Head of caudate nucleus (tissue), 42 donors: ENCODE results near the gene HYAL2.
A peak's percentile ranks its signal among the peaks of the same experiment; 100 is the strongest.

ENCODE experiments used
- DNase-seq, 42 donors: peaks; one replicate each; pipeline versions ENCODE4 v3.0.0 to v3.0.0-alpha.2; 2020 to 2021; ENCODE audit warnings: mixed read lengths in 7 of 42
- intact Hi-C: fragments of 100-400 bp; cut with DNase I; formaldehyde crosslinking; loops from one replicate; pipeline ENCODE4 v1.15.0; 2022

The HYAL2 gene

DNA sequence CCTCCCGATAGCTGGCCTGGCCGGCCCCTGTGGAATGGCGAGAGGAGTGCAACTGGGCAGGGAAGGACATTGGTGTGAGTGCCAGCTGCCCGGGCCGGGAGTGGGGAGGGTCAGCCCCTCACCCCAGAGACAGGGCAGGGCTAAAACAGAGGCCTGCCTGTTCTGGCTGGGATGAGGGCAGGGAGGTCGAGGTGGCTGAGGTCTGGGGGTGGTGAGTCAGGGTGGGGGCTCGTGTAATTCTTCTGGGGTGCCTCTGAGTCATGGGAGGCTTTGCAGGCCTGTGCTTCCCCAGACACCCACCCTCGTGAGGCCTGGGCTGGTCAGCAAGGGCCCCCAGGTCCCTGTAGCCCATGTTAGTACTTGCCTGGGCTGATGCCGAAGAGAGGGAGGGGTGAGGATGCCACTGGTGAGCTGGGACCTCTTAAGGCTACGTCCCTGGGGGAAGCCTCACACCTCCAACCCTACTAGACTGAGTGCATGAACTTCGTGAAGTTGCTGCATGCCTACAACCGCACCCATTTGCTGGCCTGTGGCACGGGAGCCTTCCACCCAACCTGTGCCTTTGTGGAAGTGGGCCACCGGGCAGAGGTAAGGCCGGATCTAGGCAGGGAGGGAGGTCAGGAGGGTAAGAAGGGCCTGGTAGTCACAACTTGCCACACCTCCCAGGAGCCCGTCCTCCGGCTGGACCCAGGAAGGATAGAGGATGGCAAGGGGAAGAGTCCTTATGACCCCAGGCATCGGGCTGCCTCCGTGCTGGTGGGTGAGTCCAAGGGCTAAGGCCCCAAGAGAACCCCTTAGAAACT lies 51.9 kb downstream of the HYAL2 start:
- DNase-seq: peak in 19 of 42 donors; percentile 38 to 81 (median 55)
- intact Hi-C loops: loop anchor here (10.0 kb wide), 2 partner anchors 54 to 156 kb away; partner anchors contain the start of genes HYAL2 and TUSC2

DNA sequence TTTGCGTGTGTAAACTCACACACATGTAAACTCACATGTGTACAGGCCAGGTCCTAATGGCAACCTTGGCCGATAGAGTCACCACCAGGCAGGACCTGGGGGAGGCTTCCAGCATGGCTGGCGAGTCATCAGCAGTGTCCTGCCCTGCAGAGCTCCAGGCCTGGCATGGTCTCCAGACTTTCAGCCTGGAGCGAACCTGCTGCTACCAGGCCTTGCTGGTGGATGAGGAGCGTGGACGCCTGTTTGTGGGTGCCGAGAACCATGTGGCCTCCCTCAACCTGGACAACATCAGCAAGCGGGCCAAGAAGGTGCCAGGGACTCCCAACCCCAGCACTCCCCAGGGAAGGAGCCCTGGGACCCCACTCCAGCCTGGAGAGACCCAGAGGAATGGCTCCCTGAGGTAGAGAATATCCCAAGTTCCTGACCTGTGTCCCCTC lies 52.5 kb downstream of the HYAL2 start:
- DNase-seq: peak in 1 of 42 donors; percentile 17
- intact Hi-C loops: loop anchor here (10.0 kb wide), 2 partner anchors 55 to 155 kb away; partner anchors contain the start of genes HYAL2 and TUSC2

DNA sequence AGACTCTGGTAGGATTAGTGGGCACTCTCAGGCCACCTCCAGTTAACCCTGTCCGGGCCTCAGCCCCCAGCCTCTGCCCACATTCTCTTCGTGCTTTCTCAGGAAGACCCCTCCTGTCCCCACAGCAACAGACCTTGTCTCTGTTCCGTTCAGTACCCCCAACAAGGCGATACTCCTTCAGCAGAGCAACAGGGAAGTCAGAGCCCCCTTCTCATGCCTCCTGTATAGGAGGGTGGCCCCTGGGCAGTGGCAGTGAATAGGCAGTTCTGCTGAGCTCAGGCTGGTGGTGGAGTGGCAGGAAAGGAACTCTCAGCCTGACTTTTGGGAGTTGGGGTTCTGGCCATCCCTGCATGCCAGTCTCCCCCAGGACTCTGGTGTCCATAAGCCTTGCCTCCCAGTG lies 53.1 kb downstream of the HYAL2 start:
- intact Hi-C loops: no loop called here
- DNase-seq: no peak

DNA sequence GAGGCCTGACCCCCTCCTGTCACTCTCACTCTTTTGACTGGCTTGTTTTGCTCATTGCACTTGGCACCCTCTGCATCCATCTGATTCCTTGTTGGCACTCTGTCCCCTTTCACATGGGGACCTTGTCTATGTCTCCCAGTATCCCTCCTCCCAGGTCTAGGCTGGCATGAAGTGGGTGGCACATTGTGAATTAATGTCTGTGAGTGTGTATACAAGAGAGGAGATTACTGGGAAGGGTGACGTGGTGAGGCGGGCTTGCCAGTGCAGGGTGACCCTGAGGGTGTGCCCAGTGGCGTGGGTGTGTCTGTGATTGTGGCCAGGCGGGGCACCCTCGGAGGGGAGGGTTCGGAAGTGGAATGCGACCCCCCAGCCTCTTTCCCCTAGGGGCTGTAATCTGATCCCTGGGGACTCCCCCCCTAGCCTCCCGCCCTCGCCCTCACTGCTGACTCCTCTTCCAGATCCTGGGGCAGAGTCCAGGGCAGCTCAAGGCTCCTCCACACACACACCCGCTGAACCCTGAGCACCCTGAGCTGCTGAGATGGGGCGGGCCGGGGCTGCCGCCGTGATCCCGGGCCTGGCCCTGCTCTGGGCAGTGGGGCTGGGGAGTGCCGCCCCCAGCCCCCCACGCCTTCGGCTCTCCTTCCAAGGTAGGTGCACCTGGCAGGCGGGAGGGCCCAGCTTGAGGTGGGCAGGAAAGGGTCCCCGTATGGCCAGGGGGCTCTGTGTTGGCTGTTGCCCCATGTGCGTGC lies 53.7 kb downstream of the HYAL2 start, which contains the start of gene SEMA3B:
Gene SEMA3B, plus strand, starts transcription at position 445 of the 749 bp plus-strand sequence. Its CDS starts 94 bp downstream, at position 539.
- intact Hi-C loops: no loop called here
- peak in 34 of 42 donors; percentile 42 to 84 (median 66) for DNase-seq

DNA sequence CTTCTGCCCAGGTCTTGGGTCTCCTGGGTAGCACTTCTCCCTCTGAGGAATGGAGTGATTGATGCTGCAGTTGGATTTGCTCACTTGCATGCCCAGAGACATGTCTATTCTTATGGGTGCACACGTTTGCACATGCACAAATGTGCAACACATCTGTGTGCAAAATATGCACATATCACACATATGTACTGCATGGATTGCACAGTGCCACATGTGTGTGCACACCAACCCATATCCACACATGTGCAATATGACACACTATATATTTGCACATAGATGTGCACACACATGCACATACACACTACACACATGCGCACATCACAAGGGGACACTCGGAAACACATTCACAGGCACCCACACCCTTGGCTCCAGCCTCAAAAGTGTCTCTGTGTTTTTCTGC lies 54.3 kb downstream of the HYAL2 start:
- no peak for DNase-seq
- intact Hi-C loops: no loop called here
